HG03439 (cell line): ENCODE measurements around the gene B9D2.

Experiments
- ATAC-seq: cut with Tn5 transposase; IDR thresholded peaks from one replicate; pipeline ENCODE4 v1.9.1; 2021; ENCODE audit warnings: mild to moderate bottlenecking, moderate library complexity; ENCODE audit not compliant: unreplicated experiment

The B9D2 gene

DNA sequence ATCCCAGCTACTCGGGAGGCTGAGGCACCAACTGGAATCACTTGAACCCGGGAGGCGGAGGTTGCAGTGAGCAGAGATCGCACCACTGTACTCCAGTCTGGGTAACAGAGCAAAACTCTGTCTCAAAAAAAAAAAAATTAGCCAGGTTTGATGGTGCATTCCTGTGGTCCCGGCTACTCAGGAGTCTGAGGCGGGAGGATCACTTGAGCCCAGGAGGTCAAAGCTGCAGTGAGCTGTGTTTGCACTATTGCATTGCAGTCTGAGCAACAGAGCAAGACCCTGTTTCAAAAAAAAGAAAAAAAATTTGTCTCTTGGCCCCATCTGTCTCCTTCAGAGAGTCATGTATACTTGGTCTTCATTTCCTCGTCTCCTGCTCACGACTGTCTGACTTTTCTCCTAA lies 52.3 kb downstream of the B9D2 start:
- no peak for ATAC-seq

- ATAC-seq, result no peak
Measured at GRCh38 chr19:41311072-41311471, 52.9 kb downstream of the B9D2 start.

DNA sequence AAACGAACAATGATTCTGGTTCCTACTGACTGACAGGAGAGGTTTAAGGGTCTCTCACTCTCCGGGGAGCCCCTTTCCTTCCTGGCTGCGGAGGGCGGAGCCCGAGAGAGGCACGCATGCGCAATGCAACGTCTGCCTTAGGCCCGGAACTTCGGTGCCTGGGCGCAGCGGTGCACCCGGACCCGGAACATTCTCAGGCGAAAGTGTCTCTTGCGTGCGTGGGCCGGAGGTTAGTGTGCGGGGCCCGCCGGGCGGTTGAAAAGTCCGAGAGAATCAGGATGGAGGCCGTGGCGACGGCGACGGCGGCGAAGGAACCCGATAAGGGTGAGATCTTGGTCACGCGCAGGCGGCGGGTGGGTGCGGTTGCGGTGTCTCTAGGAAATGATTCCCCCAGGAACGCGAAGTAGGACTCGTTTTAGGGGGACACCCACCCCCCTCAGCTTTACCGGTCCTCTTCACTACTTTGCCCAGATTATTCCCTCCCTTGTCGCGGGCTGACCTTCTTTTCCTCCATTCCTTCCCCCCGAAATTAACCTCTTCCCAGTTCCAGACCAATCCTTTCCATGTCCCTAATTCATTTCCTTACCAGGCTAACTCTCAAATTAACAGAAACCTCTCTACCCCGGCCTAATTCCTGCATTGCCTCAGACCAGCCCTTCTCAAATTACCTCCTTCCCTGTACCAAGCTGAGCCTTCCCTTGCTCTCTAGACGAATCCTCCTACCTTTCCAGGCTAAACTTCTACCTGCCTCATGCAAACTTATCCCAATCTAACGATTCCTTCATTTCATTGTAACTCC lies 53.7 kb downstream of the B9D2 start, which contains the start of gene CCDC97:
Gene CCDC97 (plus strand): TSS at position 140 of the 799 bp plus-strand sequence. CDS start 139 bp downstream, at position 279.
- peak; percentile 60 for ATAC-seq

DNA sequence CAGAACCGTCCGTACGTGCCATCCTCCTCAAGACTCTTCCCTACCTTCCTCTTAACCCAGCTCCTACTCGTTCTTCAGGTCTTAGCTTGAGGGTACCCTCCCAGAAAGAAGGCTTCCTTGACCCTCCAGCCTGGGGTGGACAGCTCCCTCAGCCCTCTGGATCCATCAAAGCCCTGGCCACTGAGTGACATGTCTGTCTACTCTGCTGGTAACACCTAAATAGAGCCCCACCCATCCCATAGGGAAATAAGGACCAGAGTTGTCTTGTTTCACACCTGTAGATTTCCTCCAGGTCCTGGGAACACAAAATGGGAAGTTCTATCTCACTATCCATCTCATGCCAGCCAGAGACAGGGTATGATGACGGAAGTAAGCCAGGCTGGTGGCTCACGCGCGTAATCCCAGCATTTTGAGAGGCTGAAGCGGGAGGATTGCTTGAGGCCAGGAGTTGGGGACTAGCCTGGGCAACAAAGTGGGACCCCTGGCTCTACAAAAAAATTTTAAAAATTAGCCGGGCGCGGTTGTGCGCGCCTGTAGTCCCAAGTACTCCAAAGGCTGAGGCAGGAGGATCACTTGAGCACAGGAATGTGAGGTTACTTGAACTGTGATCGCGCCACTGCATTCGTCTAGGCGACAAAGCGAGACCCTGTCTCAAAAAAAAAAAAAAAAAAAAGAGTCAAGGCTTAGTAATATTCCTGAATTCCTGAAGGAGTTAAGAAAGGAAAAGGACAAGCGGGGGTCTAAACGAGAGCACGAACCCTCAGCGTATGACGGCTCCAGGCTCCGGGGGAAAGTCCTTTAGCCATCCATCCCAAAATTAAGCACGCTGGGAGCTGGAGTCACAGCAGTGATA lies 54.5 kb downstream of the B9D2 start:
- peak; percentile 3 for ATAC-seq

- peak; percentile 43 for ATAC-seq
Measured at GRCh38 chr19:41308450-41309179, 55.3 kb downstream of the B9D2 start.

- ATAC-seq, result no peak
Measured at GRCh38 chr19:41307954-41308449, 55.9 kb downstream of the B9D2 start.

DNA sequence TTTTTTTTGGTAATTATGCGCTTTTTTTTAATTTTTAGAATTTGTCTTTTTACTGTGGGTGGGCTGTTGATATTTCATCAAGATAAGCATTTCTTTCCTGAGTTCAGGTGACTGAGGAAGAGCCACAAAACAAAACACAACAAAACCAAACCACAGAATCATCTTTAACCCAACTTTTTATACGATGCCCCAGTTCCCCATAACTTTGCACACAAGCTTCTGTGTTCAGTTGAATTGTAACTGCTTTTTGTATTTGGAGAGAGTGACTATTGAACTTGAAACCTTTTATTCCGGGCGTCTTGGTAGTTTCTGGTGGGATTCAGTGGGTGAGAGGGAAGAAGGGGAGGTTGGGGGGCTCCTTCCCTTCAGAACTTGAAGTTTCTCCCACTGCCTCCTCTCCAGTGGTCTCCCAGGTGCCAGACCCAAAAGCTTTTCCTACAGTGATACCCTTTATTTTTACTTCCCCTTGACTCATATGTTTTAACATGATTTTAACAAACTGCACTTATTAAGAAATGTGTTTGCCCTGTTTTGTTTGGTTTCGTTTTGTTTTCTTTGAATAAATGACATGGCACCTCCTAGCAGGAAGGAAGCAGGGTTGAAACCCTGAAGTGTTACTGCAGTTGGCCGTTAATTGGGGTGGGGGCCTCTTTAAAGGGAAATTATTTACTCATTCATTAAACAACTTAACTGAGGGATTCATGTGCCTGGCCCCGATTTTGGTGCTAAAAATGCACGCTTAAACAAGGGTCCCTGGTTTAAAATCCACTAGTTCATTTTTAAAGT lies 56.7 kb downstream of the B9D2 start:
- ATAC-seq, result no peak

DNA sequence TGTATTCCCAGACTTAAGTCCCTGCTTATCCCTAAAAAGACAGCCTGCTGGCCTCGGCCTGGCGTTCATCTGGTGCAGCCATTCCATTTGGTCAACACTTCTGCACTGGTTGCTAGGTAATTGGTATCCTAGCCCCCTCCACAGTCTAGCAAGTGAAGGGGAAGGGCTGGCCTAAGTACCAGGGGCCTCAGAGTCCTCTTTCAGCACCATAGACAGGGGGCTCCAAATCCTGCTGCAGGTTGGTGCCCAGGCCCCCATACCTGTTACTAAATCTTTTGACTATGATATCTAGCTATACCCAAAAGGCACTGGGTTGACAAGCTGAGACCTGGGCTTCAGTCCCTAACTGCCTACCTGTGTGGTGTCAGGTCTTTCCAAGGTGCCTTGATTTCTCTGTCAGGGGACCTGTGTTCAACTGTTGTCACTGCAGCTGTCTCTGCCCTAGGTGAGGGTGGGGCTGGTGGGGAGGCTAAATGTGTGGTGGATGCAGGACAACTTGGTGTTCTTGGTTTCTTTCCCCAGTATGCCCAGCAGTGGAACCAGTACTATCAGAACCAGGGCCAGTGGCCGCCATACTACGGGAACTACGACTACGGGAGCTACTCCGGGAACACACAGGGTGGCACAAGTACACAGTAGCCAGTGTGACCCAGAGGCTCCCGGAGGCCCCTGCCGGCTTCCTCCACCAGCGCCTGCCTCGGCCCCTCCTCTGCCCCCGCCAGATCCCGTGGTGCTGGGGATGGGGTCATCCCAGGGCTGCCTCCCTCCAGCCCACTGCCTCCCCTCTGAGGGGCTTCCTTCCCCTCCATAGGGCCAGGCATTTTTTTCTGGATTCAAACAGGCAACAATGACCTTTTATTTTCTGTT lies 57.8 kb downstream of the B9D2 start:
- no peak for ATAC-seq

- no peak for ATAC-seq
Measured at GRCh38 chr19:41304706-41305483, 59.1 kb downstream of the B9D2 start.
